GM12892 (cell line): ENCODE data around the gene CLDN6.

Experiments used
- DNase-seq: peaks from one replicate; pipeline ENCODE4 v3.0.0; 2011; ENCODE audit not compliant: insufficient read length
- FAIRE-seq: peaks from 2 replicates; lab custom pipeline; 2011; peaks lifted over from hg19 to GRCh38; lab: Jason Lieb, UNC
- POLR2A ChIP-seq: IDR thresholded peaks from 2 replicates; pipeline ENCODE4 v1.6.1; 2011; ENCODE audit warnings: low read depth, low read length, control low read depth
- POLR2AphosphoS5 ChIP-seq: IDR thresholded peaks from 2 replicates; pipeline ENCODE4 v1.6.1; 2011; ENCODE audit warnings: low read depth, low read length, control low read depth
- TAF1 ChIP-seq: IDR thresholded peaks from 2 replicates; pipeline ENCODE4 v1.6.1; 2011; ENCODE audit warnings: low read depth, mild to moderate bottlenecking, control low read depth, low read length, borderline replicate concordance

CLDN6 gene

GRCh38 chr16:2975161-2975795, 42.7 kb downstream of the CLDN6 start:
- DNase-seq = no peak
- TF ChIP-seq TAF1 = no peak
- no peak for TF ChIP-seq POLR2AphosphoS5
- TF ChIP-seq POLR2A = no peak
- no peak for FAIRE-seq

- TF ChIP-seq POLR2A = no peak; the same call in none of the 2 replicates
- TF ChIP-seq POLR2AphosphoS5 = no peak
- TF ChIP-seq TAF1 = no peak
- DNase-seq = no peak
- no peak for FAIRE-seq
Measured at GRCh38 chr16:2974319-2975056, 43.5 kb downstream of the CLDN6 start.

DNA sequence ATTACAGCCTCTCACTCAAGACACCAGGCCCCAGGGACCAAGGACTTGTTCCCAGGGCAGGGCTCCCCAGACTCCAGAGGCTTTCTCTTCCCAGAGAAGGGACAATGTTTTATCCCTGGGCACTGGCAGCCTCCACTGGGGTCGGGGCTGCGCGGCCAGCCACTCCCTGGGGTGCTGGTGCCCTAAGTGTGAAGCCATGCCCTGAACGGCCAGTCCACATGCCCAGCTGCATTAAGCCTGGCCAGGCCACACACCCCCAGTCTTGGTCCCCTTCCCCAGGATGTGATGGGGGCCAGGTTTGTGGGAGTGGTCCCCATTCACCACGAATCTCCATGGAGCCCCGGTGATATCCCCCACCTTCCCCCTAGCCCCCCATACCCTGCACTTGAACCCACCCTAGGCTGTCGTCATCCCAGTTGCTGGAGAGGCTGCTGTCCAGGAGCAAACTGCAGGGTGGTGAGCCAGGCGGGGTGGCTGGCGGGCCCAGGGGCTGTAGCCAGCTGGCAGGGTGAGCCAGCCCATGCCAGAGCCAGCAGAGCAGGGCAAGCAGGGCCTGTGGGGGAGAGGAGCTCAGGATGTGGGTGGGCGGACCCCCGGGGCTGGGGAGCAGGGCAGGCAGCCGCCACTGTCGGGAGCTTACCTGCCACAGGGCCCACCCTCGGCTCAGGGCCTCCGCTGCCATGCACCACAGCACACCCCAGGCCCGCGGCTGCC, 44.2 kb downstream of the CLDN6 start:
- TF ChIP-seq POLR2AphosphoS5 (no peak; the same call in 1 of the 2 replicates), TAF1 (no peak), POLR2A (peak; percentile 51; the same call in 1 of the 2 replicates)
- DNase-seq (no peak), FAIRE-seq (no peak)

GRCh38 chr16:2973093-2973492, 44.9 kb downstream of the CLDN6 start:
- FAIRE-seq = no peak
- no peak for DNase-seq
- no peak for TF ChIP-seq TAF1
- no peak for TF ChIP-seq POLR2A
- no peak; the same call in 1 of the 2 replicates for TF ChIP-seq POLR2AphosphoS5

GRCh38 chr16:2971985-2972784, 45.8 kb downstream of the CLDN6 start:
- FAIRE-seq (no peak), DNase-seq (no peak)
- 0 out of 2 replicates have a peak, but pooled peaks have one; percentile 0 for TF ChIP-seq POLR2AphosphoS5
- TF ChIP-seq POLR2A = no peak; the same call in 1 of the 2 replicates

- TF ChIP-seq POLR2A (no peak; the same call in 1 of the 2 replicates), POLR2AphosphoS5 (peak; percentile 68), TAF1 (no peak)
- no peak for DNase-seq
- no peak for FAIRE-seq
Measured at GRCh38 chr16:2971134-2971984, 46.6 kb downstream of the CLDN6 start.

- FAIRE-seq (peak; percentile 70), DNase-seq (no peak)
- no peak for TF ChIP-seq POLR2A
- no peak for TF ChIP-seq TAF1
- no peak for TF ChIP-seq POLR2AphosphoS5
Measured at GRCh38 chr16:2970563-2970962, 47.4 kb downstream of the CLDN6 start.

DNA sequence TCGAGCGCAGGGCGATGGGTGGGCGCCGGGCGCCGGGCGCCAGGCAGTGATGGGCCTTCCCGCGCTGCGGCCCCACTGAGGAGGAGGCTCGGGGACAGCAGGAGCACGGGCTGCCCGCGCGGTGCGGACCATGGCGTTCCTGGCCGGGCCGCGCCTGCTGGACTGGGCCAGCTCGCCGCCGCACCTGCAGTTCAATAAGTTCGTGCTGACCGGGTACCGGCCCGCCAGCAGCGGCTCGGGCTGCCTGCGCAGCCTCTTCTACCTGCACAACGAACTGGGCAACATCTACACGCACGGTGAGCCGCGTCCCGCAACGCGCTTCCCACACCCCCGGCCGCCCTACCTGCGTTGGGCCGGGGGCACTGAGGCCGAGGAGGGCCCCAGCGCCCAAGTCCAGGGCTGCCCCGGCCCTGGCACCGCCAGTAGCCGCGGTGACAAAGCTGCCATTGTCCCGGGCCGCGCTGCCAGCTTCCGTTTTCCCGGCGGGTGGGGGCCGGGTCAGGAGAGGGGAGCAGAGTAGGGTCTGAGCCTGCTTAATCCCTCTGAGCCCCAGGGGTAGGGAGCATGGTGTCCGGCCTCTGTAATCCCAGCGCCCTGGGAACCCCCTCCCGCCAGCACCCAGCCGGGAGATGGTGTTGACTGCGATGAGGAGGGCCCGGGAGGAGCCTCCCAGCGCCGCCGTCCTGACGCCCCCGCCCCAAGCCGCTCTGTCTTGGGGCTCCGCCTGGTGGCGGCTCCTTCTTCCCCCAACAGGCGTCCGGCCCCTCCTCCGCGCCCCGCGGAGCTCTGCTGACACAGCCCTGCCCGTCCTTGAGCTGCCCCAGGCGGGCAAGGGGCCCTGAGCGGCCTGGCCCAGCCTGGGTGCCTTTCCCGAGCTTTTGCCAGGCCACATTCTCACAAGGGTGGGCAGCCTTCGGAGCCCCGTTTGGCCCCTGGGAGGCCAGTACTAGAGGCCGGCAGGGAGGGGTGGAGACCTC, 48.1 kb downstream of the CLDN6 start:
- TF ChIP-seq POLR2AphosphoS5 (no peak), POLR2A (no peak; the same call in 1 of the 2 replicates), TAF1 (no peak)
- DNase-seq (peak; percentile 92), FAIRE-seq (peak; percentile 64)
